NCI-H2081 (cell line): ENCODE measurements around the gene LRRC43.
"Not testable (repeated sequence)": the region's sequence is repeated elsewhere in the genome, so short reads cannot be mapped to it uniquely, and the experiment has no call there.

Experiments used
- DNase-seq, 2 experiments: peaks; one replicate each; lab custom pipeline; 2025; lab: John Stamatoyannopoulos, UW

The LRRC43 gene

DNA sequence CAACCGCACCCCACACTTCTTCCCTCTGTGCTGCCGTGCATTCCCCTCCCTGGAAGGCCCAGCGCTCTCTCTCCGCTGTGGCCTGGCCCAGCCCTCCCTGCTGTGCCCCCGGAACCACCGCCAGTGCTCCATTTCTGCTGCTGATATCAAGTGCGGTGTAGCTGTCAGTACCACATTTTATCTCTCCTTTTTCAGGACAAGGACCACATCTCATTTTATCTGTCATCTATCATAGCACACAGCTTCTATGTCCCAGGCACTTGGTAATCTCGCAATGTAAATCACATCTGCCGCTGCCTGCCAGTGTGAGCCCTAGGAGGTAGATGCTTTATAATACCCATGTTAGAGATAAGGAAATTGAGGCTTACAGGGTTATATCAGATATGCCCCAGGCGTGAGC is 27.2 kb upstream of the LRRC43 start:
- no peak for DNase-seq

DNA sequence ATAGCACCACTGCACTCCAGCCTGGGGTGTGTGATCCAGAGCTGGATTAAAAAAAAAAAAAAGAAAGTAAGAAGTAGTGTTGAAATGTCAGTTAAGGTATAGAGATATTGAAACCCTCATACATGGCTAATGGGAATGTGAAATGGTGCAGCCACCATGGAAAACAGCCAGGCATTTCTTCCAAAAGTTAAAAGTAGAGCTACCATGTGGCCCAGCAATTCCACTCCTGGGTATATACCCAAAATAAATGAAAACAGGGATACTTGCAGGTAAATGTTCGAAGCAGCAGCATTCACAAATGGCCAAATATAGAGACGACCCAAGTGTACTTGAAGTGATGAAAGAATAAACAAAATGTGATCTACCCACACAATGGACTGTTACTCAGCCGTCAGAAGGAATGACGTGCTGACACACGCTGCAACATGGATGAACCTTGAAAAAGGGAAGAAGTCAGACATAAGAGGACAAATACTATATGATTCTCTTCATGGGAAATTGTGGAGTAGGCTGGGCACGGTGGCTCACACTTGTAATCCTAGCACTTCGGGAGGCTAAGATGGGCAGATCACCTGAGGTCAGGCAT is 24.1 kb upstream of the LRRC43 start:
- no peak for DNase-seq

- no peak for DNase-seq
Observed at GRCh38 chr12:122159882-122160281, 23.0 kb upstream of the LRRC43 start.

GRCh38 chr12:122160761-122161160 is 22.2 kb upstream of the LRRC43 start:
- DNase-seq = no peak

- DNase-seq = no peak
Observed at GRCh38 chr12:122161682-122162081, 21.2 kb upstream of the LRRC43 start.

GRCh38 chr12:122162976-122163375 is 19.9 kb upstream of the LRRC43 start:
- no peak for DNase-seq

GRCh38 chr12:122166422-122167349 is 16.2 kb upstream of the LRRC43 start:
- no peak for DNase-seq

DNA sequence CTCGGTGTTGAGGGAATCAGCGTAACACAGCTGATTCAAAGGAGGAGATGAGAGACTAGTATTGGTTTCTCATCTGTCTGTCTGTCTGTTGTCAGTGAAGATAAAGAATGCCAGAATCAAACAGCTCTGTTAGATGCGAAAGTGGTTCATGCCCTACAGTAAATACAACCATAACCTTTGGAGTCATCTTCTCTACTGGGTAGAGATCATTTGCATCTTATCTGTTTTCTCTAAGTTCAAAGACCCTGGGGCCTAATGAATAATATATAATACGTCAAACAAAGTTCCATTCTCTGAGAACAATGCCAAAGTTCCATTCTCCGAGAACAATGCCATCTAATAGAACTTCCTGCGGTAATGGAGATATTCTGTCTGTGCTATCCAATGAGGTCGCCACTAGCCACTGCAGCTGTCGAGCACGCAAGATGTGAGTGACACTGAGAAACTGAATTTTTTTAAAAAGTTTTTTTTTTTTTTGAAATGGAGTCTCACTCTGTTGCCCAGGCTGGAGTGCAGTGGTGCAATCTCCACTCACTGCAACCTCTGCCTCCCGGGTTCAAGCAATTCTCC is 15.5 kb upstream of the LRRC43 start:
- no peak for DNase-seq

GRCh38 chr12:122168492-122168891 is 14.4 kb upstream of the LRRC43 start:
- no peak for DNase-seq

GRCh38 chr12:122171399-122171798 is 11.5 kb upstream of the LRRC43 start:
- no peak for DNase-seq

- no peak for DNase-seq
Observed at GRCh38 chr12:122172262-122172939, 10.5 kb upstream of the LRRC43 start.

- DNase-seq = no peak
Observed at GRCh38 chr12:122174155-122174845, 8.6 kb upstream of the LRRC43 start, which contains the start of gene IL31. Gene IL31 (minus strand): TSS chr12:122174221. CDS start chr12:122174172, 49 bp downstream.

DNA sequence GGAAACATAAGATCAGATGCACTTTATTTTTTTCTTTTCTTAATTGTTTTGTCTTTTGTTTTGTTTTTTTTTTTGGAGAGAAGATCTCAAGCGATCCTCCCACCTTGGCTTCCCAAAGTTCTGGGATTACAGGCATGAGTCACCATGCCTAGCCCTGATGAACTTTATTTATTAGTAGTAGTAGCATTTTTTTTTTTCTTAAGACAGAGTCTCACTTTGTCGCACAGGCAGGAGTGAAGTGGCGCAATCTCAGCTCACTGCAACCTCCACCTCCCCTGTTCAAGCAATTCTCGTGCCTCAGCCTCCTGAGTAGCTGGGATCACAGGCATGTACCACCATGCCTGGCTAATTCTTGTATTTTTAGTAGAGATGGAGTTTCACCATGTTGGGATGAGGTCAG is 6.5 kb upstream of the LRRC43 start:
- DNase-seq = not testable (repeated sequence)

GRCh38 chr12:122183588-122183940 is 641 bp downstream of the LRRC43 start:
- DNase-seq = no peak

DNA sequence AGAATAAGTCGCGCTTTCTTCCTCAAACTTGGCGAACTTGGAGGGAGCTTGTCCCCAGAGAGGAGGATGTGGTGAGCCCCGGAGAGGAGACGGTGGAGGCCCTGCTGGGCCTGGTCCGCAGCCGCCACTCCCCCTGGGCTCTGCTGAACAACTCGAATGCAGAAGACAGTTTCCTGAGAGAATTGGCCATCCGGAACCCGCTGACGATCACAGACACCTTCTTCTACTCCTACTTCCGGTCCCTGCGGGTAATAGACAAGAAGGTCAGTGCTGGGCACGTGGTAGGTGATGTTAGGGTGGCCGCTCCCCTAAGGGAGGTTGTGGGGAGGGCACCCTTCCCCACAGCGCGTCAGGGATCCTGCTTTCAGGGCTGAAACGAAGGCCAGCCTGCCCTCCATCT is 1.6 kb downstream of the LRRC43 start:
- no peak for DNase-seq

DNA sequence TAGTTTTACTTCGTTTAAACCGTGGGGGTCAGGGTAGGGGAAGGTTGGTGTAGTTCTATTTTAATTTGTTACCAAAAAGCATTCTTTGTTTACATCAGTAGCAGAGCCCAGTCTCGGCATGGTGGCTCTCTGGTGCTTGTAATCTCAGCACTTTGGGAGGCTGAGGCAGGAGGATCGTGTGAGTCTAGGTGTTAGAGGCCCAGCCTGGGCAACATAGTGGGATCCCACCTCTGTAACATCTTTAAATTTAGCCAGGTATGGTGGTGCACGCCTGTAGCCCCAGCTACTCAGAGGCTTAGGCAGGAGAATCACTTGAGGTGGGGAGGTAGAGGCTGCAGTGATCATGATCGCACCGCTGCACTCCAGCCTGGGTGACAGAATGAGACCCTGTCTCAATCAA is 2.2 kb downstream of the LRRC43 start:
- DNase-seq = no peak

- no peak for DNase-seq
Observed at GRCh38 chr12:122185494-122186082, 2.7 kb downstream of the LRRC43 start.

GRCh38 chr12:122187466-122187865 is 4.5 kb downstream of the LRRC43 start:
- no peak for DNase-seq

DNA sequence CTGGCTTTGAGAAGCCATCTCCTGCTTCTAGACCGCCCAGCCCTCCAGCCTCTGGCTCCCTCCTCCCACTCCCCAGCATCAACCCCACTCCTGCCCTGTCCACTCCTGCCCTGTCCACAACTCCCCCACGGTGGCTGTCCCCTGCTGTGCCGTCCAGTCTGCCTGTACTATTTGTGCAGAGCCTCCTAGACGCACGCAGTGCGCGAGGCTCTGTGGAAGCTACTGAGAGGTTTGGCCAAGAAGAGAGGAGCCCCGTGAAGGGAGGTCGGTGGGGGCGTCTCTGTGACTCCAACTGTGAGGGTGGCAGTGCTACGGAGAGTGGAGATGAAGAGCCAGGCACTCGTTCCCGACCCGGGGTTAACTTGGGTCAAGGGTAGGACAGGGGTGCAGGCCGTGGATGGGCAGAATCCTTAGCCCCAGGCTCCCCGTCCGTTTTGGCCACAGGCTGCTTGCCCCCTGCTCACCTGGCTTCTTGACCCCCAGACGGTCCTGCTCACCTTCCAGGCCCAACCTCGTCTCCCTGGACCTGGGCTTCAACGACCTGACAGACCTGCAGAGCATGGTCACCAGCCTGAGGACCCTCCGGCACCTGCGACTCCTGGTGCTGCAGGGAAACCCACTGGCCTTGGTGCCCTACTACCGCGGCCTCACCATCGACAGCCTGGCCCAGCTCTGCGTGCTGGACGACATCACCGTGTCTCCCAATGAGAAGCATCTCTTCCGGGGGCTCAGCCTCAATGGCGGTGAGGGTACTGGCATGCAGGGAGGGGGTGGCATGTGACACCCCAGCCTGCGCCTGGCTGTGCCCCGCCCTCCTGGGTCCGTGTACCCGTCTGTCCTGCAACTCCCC is 6.9 kb downstream of the LRRC43 start:
- DNase-seq = no peak

- peak; percentile 32 to 49 for DNase-seq
Observed at GRCh38 chr12:122190842-122191668, 8.1 kb downstream of the LRRC43 start.
